Neuronal stem cell (in vitro differentiated cells): ENCODE measurements around the gene KDF1.
A peak's percentile ranks its signal among the peaks of the same experiment; 100 is the strongest.

Source experiments
- DNase-seq: peaks from one replicate; pipeline ENCODE4 v3.0.0-alpha.2; 2013; ENCODE audit warnings: low spot score
- H2AFZ ChIP-seq: one replicate; pipeline ENCODE4 v1.6.1; 2013; ENCODE audit warnings: mild to moderate bottlenecking, low read length, inconsistent platforms
- H2AK5ac ChIP-seq: 2 replicates; pipeline ENCODE4 v1.6.1; 2013; ENCODE audit warnings: low read depth, mild to moderate bottlenecking, inconsistent platforms, low read length, moderate library complexity, mixed read lengths
- H2BK120ac ChIP-seq: 2 replicates; pipeline ENCODE4 v1.6.1; 2013; ENCODE audit warnings: low read depth, mild to moderate bottlenecking, inconsistent platforms, low read length, moderate library complexity, mixed read lengths
- H2BK12ac ChIP-seq: one replicate; pipeline ENCODE4 v1.6.1; 2013; ENCODE audit warnings: low read length, inconsistent platforms
- H2BK15ac ChIP-seq: 2 replicates; pipeline ENCODE4 v1.6.1; 2013; ENCODE audit warnings: mild to moderate bottlenecking, low read length, inconsistent platforms, mixed read lengths
- H2BK5ac ChIP-seq: one replicate; pipeline ENCODE4 v1.6.1; 2013; ENCODE audit warnings: inconsistent platforms, mild to moderate bottlenecking, low read length, moderate library complexity
- H3K14ac ChIP-seq: one replicate; pipeline ENCODE4 v1.6.1; 2013; ENCODE audit warnings: low read length, inconsistent platforms
- H3K18ac ChIP-seq: 2 replicates; pipeline ENCODE4 v1.6.1; 2013; ENCODE audit warnings: low read length, inconsistent platforms
- H3K23ac ChIP-seq: 2 replicates; pipeline ENCODE4 v1.6.1; 2013; ENCODE audit warnings: low read depth, mild to moderate bottlenecking, mixed read lengths, low read length, inconsistent platforms; ENCODE audit not compliant: poor library complexity
- H3K27ac ChIP-seq: replicated peaks from 3 replicates; pipeline ENCODE4 v1.5.1; 2013; ENCODE audit warnings: low read length, inconsistent platforms
- H3K27me3 ChIP-seq, 3 experiments: 2 replicates each; pipeline ENCODE4 v1.6.1; 2013; ENCODE audit warnings: low read length in 3 of 3, mild to moderate bottlenecking in 2 of 3, inconsistent platforms in 1 of 3, low read depth in 1 of 3, mixed read lengths in 1 of 3, moderate library complexity in 1 of 3; ENCODE audit not compliant: control insufficient read depth in 3 of 3, insufficient read depth in 3 of 3
- H3K36me3 ChIP-seq, 2 donors: replicated peaks in 1 of 2; 2 replicates each; pipeline ENCODE4 v1.6.1; 2013; ENCODE audit warnings: low read length in 2 of 2; ENCODE audit not compliant: control insufficient read depth in 2 of 2, insufficient read depth in 2 of 2
- H3K4ac ChIP-seq: 2 replicates; pipeline ENCODE4 v1.6.1; 2013; ENCODE audit warnings: inconsistent platforms, mild to moderate bottlenecking, low read length, moderate library complexity
- H3K4me1 ChIP-seq, 2 donors: 1 replicate in 1 of 2; 2 replicates in 1 of 2; pipeline ENCODE4 v1.6.1; 2013; ENCODE audit warnings: low read length in 2 of 2, low read depth in 1 of 2; ENCODE audit not compliant: control insufficient read depth in 2 of 2, insufficient read depth in 1 of 2
- H3K4me2 ChIP-seq: one replicate; pipeline ENCODE4 v1.6.1; 2013; ENCODE audit warnings: mild to moderate bottlenecking, low read length, inconsistent platforms; ENCODE audit not compliant: insufficient read depth, poor library complexity, severe bottlenecking
- H3K4me3 ChIP-seq, 2 donors: 2 replicates each; pipeline ENCODE4 v1.5.1; 2013; ENCODE audit warnings: low read length in 2 of 2, mild to moderate bottlenecking in 2 of 2, inconsistent platforms in 1 of 2, moderate library complexity in 1 of 2
- H3K79me1 ChIP-seq: one replicate; pipeline ENCODE4 v1.6.1; 2013; ENCODE audit warnings: low read depth, mild to moderate bottlenecking, inconsistent platforms, low read length, moderate library complexity
- H3K9ac ChIP-seq: one replicate; pipeline ENCODE4 v1.6.1; 2013; ENCODE audit warnings: mild to moderate bottlenecking, low read depth, low read length, inconsistent platforms; ENCODE audit not compliant: poor library complexity
- H3K9me3 ChIP-seq, 2 donors: replicated peaks in 1 of 2; 2 replicates each; pipeline versions ENCODE3 to v1.6.1; 2013; ENCODE audit warnings: low read length in 2 of 2, mild to moderate bottlenecking in 2 of 2, inconsistent platforms in 1 of 2, low read depth in 1 of 2, mixed read lengths in 1 of 2, moderate library complexity in 1 of 2; ENCODE audit not compliant: control insufficient read depth in 2 of 2, insufficient read depth in 1 of 2
- H4K8ac ChIP-seq: one replicate; pipeline ENCODE4 v1.6.1; 2013; ENCODE audit warnings: low read depth, mild to moderate bottlenecking, inconsistent platforms, low read length, moderate library complexity
- H4K91ac ChIP-seq: one replicate; pipeline ENCODE4 v1.6.1; 2013; ENCODE audit warnings: low read length, low read depth, mild to moderate bottlenecking, inconsistent platforms; ENCODE audit not compliant: poor library complexity
- WGBS, 2 donors: extraction: QIAGEN DNeasy Blood & Tissue Kit; methylation state at CpG; one replicate each; pipeline ENCODE4 v1.1.7; 2013; ENCODE audit warnings: missing lambda C conversion rate in 2 of 2, mixed read lengths in 1 of 2; ENCODE audit not compliant: insufficient read length in 2 of 2, insufficient replicate concordance in 1 of 2; ENCODE audit errors: extremely low coverage in 2 of 2; 5-methylcytosine and 5-hydroxymethylcytosine counted together

The KDF1 gene

DNA sequence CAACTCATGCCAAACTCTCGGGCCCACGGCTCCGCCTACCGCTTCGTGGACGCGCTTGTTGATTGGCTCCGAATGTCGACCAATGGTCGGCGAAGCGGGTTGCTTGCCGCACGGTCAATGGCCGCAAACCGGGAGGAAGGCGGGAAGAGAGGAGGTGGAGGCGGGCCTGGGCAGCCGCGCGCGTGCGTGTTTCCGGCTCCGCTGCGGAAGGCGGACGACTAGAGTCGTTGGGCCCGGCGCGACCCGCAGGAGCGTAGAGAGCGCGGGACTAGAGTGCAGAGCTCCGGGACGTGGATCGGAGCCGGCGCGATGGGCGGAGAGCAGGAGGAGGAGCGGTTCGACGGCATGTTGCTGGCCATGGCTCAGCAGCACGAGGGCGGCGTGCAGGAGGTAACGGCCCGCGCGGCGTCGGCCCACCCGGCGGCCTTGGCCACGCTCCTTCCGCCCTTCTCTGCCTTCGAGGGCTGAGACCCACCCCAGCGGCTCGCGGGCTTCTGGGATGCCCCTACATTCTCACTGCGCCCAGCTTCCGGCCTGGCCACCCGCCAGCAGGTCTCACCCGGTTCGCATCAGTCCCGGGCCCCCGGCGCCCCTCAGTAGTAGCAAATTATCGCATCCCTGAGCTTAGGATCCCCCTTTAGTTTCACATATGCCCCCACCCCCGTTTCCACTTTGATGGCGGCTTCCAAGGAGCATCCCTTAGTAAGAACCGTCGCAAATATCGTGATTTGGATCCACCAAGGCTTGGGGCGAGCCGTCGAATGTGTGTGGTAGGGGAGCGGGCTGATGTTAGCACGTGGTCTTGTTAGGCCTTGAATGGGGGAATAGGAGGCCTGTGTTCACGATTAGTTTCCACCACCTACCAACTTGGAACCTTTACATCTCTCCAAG lies 38.5 kb downstream of the KDF1 start, which contains the start of gene NUDC:
Gene NUDC, plus strand, starts transcription at position 204 of the 891 bp plus-strand sequence. Its CDS starts 106 bp downstream, at position 310.
- Histone ChIP-seq H3K9me3 (no peaks in the 10 kb centered on the region), H3K36me3 (peaks cover 13 to 35% of the 10 kb centered on the region in 2 donors), H2AFZ (peak within 1 kb of the TSS; percentile 89), H3K4ac (no peak within 1 kb of the TSS), H3K27ac (no peak within 1 kb of the TSS), H3K9ac (peak within 1 kb of the TSS; percentile 96), H2BK5ac (peak within 1 kb of the TSS; percentile 77), H3K4me3 (peak within 1 kb of the TSS; percentile 91 to 96), H4K8ac (no peak within 1 kb of the TSS), H3K27me3 (no peaks in the 10 kb centered on the region), H3K79me1 (peaks cover 8% of the 10 kb centered on the region), H3K4me2 (peak within 1 kb of the TSS; percentile 80), H2BK120ac (no peak within 1 kb of the TSS), H4K91ac (no peak within 1 kb of the TSS), H3K14ac (no peak within 1 kb of the TSS), H3K23ac (peak within 1 kb of the TSS; percentile 98), H3K4me1 (peaks cover 7 to 8% of the 10 kb centered on the region in 2 donors), H2BK12ac (no peak within 1 kb of the TSS), H3K18ac (peak within 1 kb of the TSS; percentile 61), H2AK5ac (no peak within 1 kb of the TSS), H2BK15ac (no peak within 1 kb of the TSS)
- WGBS, 2 donors = no CpG with 5 or more reads among the region's 83 CpGs
- peak; percentile 93 for DNase-seq

DNA sequence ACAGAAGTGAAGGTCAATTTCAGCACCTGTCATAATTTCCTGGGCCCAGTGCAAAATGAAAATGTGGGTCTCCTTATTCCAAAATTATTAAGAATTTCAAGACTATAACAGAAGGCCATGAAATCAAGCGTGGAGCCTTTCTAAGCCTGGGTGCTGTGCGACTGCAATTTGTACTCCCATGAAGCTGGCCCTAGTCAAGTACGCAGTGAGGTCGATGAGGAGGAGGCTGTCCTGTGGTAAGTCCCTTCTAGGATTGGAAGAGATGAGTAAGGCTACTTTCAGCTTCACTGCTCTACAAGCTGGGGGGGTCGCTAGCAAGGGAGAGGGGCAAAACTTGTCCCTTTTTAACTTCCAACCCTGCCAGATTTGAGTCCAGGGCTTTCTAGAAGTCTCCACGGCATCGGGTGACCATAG lies 39.1 kb downstream of the KDF1 start:
- H3K27ac ChIP-seq = no peak overlapping the region
- no peak overlapping the region for H4K8ac ChIP-seq
- no peaks in the 10 kb centered on the region for H3K27me3 ChIP-seq
- peak overlapping the region; percentile 78 for H2AFZ ChIP-seq
- no peak overlapping the region for H2BK15ac ChIP-seq
- WGBS, 2 donors = no CpG with 5 or more reads among the region's 7 CpGs
- no peak overlapping the region for H2BK5ac ChIP-seq
- H2AK5ac ChIP-seq = no peak overlapping the region
- peaks cover 7 to 8% of the 10 kb centered on the region in 2 donors for H3K4me1 ChIP-seq
- peak overlapping the region; percentile 98 for H3K23ac ChIP-seq
- no peak overlapping the region for H2BK12ac ChIP-seq
- peaks cover 13 to 29% of the 10 kb centered on the region in 2 donors for H3K36me3 ChIP-seq
- H2BK120ac ChIP-seq = no peak overlapping the region
- H3K79me1 ChIP-seq = peaks cover 8% of the 10 kb centered on the region
- peak overlapping the region; percentile 65 to 91 for H3K4me3 ChIP-seq
- H3K9me3 ChIP-seq = no peaks in the 10 kb centered on the region
- H3K9ac ChIP-seq = no peak overlapping the region
- DNase-seq = no peak
- H3K4ac ChIP-seq = no peak overlapping the region
- no peak overlapping the region for H3K14ac ChIP-seq
- H4K91ac ChIP-seq = no peak overlapping the region
- H3K18ac ChIP-seq = peak overlapping the region; percentile 15
- peak overlapping the region; percentile 65 for H3K4me2 ChIP-seq

DNA sequence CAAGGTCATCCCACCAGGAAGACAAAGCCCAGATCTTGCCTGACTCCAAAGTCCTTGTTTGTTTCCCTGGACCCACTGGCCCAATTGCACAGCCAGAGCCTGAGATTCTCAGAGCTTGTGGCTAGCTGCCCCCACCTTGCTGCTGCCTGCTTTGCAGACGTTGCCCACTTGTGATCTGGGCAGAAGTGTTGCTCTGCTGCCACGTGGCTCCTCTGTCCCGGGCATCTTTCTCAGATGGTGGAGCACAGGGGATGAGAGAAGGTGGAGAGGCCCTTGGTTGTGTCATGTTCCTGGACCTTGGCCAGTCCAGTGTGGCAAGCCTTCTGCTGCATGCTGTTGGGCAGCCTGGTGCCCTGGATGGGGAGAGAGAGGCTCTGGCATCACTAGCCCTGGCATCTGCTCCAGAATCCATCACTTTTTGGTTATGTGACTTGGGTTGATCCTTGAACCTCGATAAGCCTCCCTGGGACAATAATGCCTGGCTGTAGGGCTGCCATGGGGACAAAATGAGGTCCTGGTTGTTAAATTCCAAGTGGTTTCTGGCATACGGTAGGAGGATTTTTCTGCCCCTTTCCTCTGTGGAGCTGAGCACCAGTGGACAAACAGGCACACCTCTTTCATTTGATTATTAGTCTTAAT lies 44.9 kb downstream of the KDF1 start:
- peaks cover 0 to 21% (median 2%) of the 10 kb centered on the region in 3 experiments for H3K27me3 ChIP-seq
- H3K27ac ChIP-seq = no peak overlapping the region
- H4K8ac ChIP-seq = no peak overlapping the region
- no peak overlapping the region for H2BK5ac ChIP-seq
- no peak overlapping the region for H2AFZ ChIP-seq
- H2AK5ac ChIP-seq = peak overlapping the region; percentile 79
- no peak overlapping the region for H2BK12ac ChIP-seq
- H4K91ac ChIP-seq = no peak overlapping the region
- no peak overlapping the region for H3K14ac ChIP-seq
- no peaks in the 10 kb centered on the region for H3K79me1 ChIP-seq
- H3K9me3 ChIP-seq = no peaks in the 10 kb centered on the region
- H3K4me1 ChIP-seq = peaks cover 0 to 4% of the 10 kb centered on the region in 2 donors
- H2BK120ac ChIP-seq = no peak overlapping the region
- H3K4me3 ChIP-seq = no peak overlapping the region
- H3K4ac ChIP-seq = no peak overlapping the region
- no peak overlapping the region for H3K18ac ChIP-seq
- H3K9ac ChIP-seq = no peak overlapping the region
- no CpG with 5 or more reads among the region's 5 CpGs for WGBS, 2 donors
- no peak overlapping the region for H3K4me2 ChIP-seq
- no peak for DNase-seq
- H3K36me3 ChIP-seq = no peaks in the 10 kb centered on the region
- no peak overlapping the region for H3K23ac ChIP-seq
- peak overlapping the region; percentile 3 for H2BK15ac ChIP-seq
